NCI-H748 treated with DMSO at 0.1 percent for 48 hours (cell line): Measurements from ENCODE around the gene CYLD.

ENCODE experiments used
- DNase-seq: peaks from one replicate; lab custom pipeline; 2025; lab: John Stamatoyannopoulos, UW

Gene CYLD

GRCh38 chr16:50781043-50781442 is 39.2 kb downstream of the CYLD start:
- DNase-seq: no peak

- no peak for DNase-seq
These were observed 39.6 kb downstream of the CYLD start for GRCh38 chr16:50781518-50781917.

- no peak for DNase-seq
These were observed 47.9 kb downstream of the CYLD start for GRCh38 chr16:50789757-50790156.

GRCh38 chr16:50791522-50791921 is 49.6 kb downstream of the CYLD start:
- DNase-seq: no peak

DNA sequence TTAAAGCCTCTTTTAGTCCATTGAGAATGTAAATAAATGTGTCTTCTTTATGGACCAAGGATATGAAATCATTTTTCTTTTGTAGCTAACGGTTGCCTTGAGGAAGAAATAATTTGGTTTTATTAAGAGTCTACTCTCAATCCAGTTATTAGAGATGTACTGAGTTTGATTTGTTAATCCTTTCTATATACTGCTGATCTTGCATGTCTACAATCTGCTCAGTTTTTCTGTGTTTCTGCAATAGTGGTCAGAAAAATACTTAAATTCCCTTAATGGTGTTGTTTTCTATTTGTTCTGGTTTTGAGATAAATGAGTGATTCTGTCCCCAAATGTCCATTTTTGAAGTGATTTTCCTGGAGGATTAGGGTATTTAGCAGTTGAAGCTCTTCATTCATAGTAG is 54.9 kb downstream of the CYLD start:
- DNase-seq: no peak

GRCh38 chr16:50797456-50797855 is 55.6 kb downstream of the CYLD start:
- DNase-seq: no peak

DNA sequence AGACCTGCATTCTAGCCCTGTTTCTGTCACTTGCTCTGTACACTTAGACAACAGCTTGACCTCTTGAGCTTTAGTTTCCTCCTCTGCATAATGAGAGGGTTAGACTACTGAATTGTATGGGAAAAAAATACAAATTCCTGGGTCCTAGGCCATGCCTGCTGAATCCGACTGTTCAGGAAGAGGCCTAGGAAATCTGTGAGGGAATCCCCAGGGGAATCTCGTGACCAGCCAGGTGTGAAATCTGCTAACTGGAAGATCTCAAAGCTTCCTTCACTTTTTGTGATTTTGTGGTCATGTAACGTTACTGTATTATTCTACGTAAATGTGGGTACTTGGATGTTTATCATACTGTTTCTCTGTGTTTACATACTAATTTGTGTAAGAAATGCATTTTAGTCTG is 58.2 kb downstream of the CYLD start:
- no peak for DNase-seq

DNA sequence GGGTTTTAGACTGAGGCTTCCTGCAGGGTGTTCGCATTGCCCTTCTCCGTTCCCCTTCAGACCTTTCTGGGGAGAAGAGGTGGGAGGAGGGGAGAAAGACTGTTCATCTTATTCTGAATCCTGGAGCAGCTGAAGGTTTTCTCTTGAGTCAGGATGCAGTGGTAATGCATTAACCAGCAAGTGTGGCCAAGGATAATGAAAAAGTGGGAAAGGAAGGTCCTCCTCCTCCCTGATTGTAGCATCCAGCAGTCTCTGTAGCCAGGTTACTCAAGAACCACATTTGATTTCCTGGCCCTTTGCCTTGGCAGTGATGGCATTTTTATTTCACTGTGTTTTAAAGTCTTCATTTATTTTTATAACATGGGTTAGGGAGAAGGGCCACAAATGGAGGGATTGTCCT is 59.1 kb downstream of the CYLD start:
- no peak for DNase-seq

DNA sequence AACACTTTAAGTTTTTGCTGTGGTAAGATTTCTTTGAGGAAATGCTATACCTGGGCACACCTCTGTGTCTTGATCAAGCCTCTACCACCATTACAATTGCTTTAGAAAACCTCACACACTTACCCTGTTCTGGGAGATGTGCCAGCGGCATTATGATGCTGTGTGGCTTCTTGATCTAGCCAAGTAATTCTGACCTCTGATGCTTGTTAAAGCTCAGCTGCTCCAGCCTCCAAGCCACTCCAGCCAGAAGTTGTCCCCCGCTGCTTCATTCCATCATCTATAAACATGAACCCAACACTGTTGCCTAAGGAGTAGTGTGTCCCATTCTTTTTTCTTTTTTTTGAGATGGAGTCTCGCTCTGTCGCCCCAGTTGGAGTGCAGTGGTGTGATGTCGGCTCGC is 60.1 kb downstream of the CYLD start:
- DNase-seq: no peak

DNA sequence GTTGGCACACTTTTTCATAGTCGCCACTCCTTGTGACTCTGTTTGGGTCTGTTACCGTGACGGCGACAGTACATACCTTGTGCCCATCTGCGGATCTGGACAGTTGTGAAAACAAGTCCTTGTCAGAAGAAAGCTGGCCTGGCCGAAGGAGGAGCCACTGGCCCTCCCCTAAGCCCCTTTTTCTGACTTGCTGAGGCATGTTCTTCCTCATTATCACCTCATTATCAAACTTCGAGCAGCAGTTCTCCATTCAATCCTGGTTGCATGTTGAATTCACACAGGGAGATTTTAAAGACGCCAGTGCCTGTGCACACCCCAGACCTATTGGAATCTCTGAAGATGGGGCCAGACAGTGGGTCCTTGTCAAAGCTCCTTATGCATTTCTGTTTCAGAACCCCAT is 61.1 kb downstream of the CYLD start:
- no peak for DNase-seq

- DNase-seq: no peak
These were observed 62.5 kb downstream of the CYLD start for GRCh38 chr16:50804290-50804907.

- peak; percentile 64 for DNase-seq
These were observed 64.5 kb downstream of the CYLD start for GRCh38 chr16:50806099-50807062.

- DNase-seq: no peak
These were observed 67.1 kb downstream of the CYLD start for GRCh38 chr16:50808929-50809538.

DNA sequence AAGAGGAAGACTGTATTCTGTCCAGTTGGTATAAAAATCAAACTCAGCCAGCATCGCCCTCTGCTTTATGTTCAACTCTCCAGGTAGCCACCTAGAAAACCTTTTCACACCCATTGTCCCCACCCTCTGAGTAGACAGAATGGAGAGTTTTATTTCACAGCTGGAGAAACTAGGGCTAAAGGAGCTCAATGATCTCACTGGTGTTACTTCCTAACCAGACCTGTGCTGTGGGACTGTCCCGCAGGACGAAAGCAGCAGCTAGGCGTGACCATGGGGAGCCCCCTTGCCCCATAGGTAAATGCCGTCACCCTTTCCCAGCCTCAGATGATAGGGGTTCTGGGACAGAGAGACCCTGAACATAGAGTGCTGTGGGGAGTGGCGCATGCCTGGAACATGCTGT is 67.7 kb downstream of the CYLD start:
- DNase-seq: no peak

- no peak for DNase-seq
These were observed 68.5 kb downstream of the CYLD start for GRCh38 chr16:50810241-50810965.

- no peak for DNase-seq
These were observed 70.2 kb downstream of the CYLD start for GRCh38 chr16:50812046-50812445.

GRCh38 chr16:50812876-50813466 is 71.1 kb downstream of the CYLD start:
- DNase-seq: no peak

DNA sequence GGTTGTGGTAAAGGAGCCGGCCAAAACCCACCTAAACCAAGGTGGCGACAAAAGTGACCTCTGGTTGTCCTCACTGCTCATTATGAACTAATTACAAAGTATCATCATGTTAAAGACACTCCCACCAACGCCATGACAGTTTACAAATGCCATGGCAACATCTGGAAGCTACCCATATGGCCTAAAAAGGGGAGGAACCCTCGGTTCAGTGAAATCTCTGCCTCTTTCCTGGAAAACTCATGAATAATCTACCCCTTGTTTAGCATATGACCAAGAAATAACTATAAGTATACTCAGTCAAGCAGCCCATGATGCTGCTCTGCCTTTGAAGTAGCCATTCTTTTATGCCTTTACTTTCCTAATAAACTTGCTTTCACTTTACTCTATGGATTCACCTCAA is 72.2 kb downstream of the CYLD start:
- no peak for DNase-seq

- DNase-seq: no peak
These were observed 72.7 kb downstream of the CYLD start for GRCh38 chr16:50814541-50814940.

DNA sequence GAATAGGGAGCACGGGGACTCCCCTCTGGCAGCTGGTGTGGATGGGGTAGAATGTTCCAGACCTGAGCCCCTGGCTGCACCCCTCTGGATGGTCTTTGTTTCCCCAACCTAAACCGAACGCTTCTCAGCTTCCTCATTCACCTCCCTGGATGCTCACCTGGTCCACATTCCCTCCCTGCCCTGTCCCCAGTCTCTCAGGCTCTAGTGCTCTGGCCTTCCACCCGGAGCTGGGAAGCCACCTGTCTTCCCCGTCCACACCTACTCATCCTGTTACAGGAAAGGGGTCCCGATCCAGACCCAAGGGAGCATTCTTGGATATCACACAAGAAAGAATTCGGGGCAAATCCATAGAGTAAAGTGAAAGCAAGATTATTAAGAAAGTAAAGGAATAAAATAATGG is 73.5 kb downstream of the CYLD start:
- DNase-seq: no peak

GRCh38 chr16:50816901-50817555 is 75.1 kb downstream of the CYLD start:
- no peak for DNase-seq
